SHP77 treated with DMSO at 0.1 percent for 48 hours (cell line): ENCODE results near the gene ACTRT3.

Experiments used
- DNase-seq: peaks from one replicate; lab custom pipeline; 2025; lab: John Stamatoyannopoulos, UW

ACTRT3 gene

DNA sequence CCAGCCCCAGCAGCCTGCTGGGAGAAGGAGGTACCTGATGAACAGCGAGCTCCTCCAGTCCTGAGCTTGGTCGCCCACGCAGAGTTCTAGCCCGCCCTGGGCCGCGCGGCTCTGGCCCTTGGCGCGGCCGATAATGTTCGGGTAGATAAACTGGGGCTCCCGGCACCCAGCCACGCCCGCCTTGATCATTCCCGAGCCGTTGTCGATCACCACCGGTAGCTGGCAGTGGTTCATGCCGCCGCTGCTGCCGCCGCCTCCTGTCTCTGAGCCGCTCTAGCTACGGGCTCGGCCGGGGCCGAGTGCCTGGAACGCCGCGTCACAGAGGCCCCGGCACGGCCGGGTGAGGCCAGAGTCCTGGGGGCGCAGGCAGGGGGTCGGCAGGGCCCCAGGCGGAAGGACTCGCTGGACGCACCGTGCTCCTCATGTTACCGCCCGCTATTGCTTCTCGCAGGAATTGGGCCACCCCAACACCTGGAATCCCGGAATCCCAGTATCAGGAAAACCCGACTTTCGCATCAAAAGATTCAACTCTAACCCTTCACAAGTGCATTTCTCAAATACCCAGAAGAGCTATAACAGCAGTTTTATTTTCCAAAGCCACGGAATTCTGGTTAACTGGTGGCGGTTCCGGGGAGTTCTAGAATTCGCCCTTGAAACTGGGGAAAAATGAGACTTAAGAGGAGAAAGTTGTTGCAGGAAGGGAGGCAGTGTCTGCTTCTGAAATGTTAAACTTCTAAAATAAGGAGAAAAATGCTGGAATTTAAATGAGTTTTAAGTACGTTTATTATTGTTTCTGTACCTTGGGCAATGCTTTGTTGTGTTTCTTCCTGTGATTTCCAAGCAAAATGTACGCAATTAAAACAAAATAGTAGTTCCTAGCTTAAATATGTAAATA, at the start of gene ACTRT3:
TSS of gene ACTRT3 (minus strand) at position 275 of the 895 bp plus-strand sequence. CDS start at position 234, 41 bp downstream.
- no peak for DNase-seq

DNA sequence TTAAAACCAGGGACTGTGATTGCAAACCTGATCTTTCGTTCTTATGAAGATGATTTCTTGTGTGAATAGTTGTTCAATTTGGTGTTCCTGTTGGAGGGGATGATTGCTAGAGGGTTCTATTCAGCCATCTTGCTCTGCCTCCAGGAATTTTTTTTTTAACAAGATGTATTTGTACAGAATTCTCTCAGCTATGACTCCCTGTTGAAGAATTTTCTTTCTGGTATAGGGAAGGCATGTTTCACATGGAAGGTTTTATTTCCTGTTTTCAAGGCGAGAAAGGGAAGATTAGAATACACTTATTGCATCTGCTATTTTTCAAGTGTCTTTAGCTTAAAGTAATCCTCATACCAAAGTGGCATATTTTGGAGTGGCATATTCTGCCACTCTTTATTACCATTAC, 49.0 kb upstream of the ACTRT3 start:
- no peak for DNase-seq

- DNase-seq: no peak
These were observed 46.3 kb upstream of the ACTRT3 start for GRCh38 chr3:169815590-169816150.

DNA sequence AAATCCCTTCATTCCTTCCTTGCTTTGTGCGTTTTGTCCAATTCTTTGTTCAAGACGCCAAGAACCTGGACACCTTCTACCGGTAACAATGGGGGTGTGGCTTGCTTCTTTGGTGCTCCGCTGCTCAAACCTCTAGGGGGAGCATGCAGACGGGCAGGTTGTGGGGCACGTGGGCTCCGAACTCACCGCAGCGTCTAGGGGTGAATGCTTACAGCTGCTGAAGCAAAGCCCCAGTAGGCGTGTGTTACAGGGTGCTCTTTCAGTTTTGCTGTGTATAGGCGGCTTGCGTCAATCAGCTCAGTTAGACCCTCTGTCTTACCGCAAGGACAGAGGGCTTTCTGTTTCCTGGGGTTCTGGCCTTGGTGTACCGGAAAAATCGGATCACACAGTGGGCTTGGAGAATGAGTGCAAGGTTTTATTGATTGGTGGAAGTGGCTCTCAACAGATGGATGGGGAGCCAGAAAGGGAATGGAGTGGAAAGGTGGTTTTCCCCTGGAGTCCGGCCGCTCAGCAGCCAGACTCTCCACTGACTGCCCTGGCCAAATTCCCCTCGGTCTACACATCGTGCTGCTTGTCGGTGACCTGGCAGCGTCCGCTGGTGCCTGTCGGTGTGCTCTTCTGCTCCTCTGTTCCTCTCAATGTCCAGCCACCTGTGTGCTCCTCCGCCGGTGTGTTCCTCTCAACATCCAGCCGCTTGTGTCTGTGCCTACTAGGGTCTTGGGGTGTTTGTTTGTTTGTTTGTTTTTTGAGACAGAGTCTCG, 44.6 kb upstream of the ACTRT3 start:
- peak; percentile 63 for DNase-seq

- DNase-seq: no peak
These were observed 43.9 kb upstream of the ACTRT3 start for GRCh38 chr3:169813278-169813677.

- DNase-seq: peak; percentile 86
These were observed 43.2 kb upstream of the ACTRT3 start, which contains the start of the genes LRRC34 and LRRIQ4 for GRCh38 chr3:169812332-169813235. LRRC34 (minus strand) TSS chr3:169812904; CDS start chr3:169812548, 356 bp downstream. LRRIQ4 (plus strand) TSS chr3:169812870; CDS start chr3:169821922, 9,052 bp downstream.

- no peak for DNase-seq
These were observed 42.4 kb upstream of the ACTRT3 start for GRCh38 chr3:169811631-169812331.

DNA sequence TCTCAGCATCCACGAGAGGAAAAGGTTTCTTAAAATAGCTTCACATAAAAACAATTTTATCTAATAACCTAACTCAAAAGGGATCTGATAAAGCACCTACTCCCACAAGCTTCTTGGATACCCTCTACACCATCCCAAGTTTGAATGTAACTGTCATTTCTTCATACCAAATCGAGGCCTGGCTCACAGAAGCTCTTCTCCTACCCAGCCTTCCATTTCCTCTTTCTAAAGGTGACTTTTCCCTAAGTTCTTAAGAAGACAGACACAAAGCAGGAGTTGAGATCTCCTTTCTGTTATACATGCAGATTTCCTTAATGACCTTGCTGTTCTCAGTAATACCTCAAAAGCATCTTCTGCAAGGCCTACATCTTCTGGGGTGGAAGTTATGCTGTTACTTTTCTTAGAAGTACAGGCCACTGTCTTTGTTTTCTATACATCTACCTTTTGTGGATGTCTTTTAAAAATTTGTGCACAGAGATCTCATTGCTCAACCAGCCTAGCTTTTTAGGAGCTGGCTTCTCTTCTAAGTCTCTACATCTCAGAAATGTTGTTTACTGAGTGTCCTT, 40.0 kb upstream of the ACTRT3 start:
- no peak for DNase-seq

- no peak for DNase-seq
These were observed 35.3 kb upstream of the ACTRT3 start for GRCh38 chr3:169804681-169805080.

DNA sequence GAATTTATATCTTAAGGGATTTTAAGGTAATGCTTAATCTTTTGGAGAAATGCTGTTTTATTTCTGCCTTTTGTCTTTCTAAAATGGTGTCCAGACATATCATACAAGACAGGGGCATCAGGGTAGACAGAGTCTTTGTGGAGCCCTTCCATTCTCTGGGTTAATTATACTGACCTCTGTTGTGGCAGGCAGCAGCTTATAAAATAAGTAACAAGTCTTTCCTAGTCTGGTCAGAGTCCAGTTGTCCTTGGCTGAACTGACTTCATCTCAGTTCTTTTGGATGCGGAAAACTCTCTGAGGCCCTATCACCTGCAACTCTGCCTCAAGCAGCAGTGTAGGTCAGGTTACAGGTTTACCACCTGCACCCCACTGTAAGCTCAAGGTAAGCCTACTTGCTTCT, 23.0 kb upstream of the ACTRT3 start:
- DNase-seq: no peak

DNA sequence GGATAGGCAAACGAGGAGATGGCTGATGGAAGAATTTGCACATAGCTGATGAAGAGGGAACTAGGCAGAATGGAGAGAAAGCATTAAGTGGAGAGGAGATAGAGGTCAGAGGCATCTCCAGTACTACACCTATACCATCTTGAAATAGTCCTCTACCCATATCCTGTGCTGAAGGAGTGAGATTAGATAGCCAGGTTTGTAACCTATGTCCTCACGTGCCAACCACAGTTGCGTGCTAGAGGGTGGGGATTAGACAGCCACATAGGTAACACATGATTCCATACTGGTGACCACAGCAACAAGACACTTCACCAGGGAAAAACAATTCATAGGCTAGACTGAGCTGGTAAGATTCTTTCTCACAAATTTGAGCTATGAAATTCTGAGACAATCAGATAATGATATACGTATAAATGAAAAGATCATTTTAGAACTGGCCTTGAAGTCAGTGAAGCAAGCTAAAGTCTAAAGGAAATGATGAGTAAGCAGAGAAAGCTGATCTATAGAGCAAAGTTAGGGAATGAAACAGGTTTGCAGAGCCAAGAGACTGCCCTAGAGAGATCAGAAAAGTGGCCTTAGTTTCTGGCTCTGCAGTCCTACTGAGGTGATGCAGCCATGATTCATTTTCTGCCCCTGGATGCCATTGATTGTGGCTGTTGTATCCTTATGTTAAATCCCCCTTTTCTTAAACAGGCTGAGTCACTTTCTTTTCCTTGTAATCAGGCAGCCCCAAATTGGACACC, 21.5 kb upstream of the ACTRT3 start:
- no peak for DNase-seq

DNA sequence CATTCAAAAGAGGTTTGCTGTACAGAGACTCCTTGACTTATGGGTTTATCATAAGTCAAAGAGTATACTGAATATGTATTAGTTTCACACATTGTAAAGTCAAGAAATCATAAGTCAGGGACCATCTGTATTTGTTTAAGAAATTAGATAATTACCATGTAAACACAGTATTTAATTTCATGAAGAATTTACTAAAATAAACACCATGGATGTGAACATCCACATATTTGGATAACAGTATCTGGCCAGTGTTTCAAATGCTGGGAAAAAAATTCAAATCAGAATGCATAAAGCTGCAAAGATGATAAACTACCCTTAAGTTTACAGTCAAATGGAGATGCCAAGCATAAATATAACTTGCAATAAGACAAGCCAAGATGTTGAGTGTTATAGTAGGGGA, 20.9 kb upstream of the ACTRT3 start:
- no peak for DNase-seq

DNA sequence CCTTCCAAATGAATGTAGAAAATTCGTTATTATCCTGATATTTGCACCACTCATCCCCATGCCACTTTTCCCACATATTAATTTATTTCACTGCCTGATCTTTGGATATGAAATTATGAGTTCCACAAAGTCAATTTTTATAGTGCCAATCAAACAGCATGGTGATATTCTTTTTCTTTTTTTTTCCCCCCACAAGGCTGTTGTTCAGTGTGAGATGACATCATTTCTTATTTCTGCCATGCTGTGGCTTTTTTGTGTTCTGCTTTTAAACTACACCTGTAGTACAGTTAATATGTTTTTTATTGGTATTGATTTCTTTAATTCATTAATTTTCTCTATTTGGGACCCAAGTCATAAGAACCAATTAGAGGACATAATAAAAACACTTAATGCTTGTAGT, 18.4 kb upstream of the ACTRT3 start:
- no peak for DNase-seq

- no peak for DNase-seq
These were observed 17.8 kb upstream of the ACTRT3 start for GRCh38 chr3:169787120-169787519.

DNA sequence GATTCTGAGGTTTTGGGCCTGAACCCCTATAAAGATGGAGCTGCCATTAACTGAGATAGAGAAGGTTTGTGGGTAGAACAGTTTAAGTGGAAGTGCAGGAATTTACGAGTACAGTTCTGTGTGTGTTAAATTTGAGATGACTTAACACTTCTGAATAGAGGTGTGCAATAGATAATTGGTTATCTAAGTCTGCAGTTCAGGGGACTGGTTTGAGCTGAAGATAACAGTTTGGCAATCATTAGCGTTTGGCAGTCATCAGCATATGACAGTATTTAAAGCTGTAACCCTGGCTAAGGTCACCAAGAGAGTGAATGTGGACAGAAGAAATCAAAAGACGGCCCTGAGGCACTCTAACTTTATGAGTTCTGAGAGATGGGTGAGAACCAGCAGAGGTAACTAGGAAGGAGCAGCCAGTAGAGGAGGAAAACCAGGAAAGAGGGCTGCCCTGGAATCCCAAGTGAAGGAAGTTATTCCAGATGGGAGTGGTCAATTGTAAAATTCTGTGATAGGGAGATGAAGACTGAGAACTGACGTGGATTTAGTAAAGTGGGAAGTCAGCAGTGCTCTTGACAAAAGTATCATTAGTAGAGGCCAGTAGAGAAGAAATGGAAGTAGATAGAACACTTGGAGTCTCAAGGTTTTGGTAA, 12.0 kb upstream of the ACTRT3 start:
- DNase-seq: no peak

GRCh38 chr3:169780742-169781141, 11.4 kb upstream of the ACTRT3 start:
- no peak for DNase-seq

GRCh38 chr3:169777822-169778221, 8.5 kb upstream of the ACTRT3 start:
- no peak for DNase-seq

GRCh38 chr3:169774186-169774585, 4.8 kb upstream of the ACTRT3 start:
- no peak for DNase-seq
